HCT116 (cell line): ENCODE results near the gene MTA2. TPM values are rescaled to one million over a fixed set of nuclear protein-coding genes. Genes with fewer than 3 reads are reported as not detected.
A peak's percentile ranks its signal among the peaks of the same experiment; 100 is the strongest.

ENCODE experiments used
- ATAC-seq: fragments of 200-7000 bp; cut with Tn5 transposase; 2 replicates; pipeline ENCODE4 v1.9.1; 2020; ENCODE audit warnings: mild to moderate bottlenecking, moderate library complexity
- BruUV-seq: library from RNA; stranded (reverse); fragments of 400-500 nt; replicated peaks from 2 replicates; lab custom pipeline; 2021; lab: Mats Ljungman, UMichigan
- CTCF ChIA-PET: fragments of 300-600 bp; sonication (Branson Sonifier 250); formaldehyde crosslinking; loops from one replicate; lab custom pipeline; 2021; ENCODE audit warnings: antibody characterized with exemption; lab: Charles Lee
- POLR2A ChIA-PET: fragments of 300-600, 350-600 bp; sonication (Branson Sonifier 250); formaldehyde crosslinking; loops from one replicate; lab custom pipeline; 2021; ENCODE audit warnings: antibody characterized with exemption; lab: Charles Lee
- RAD21 ChIA-PET, 2 experiments: fragments of 300-600 bp; sonication (Branson Sonifier 250); formaldehyde crosslinking; loops; one replicate each; lab custom pipeline; 2023; ENCODE audit warnings: low total read pairs in 2 of 2; ENCODE audit not compliant: uncharacterized antibody in 2 of 2, unreplicated experiment in 2 of 2, low non-redundant PET in 1 of 2; lab: Charles Lee
- DNase-seq: peaks from one replicate; pipeline ENCODE4 v3.0.0-alpha.2; 2010; ENCODE audit warnings: low read depth, low spot score
- H2AFZ ChIP-seq: fragments of 200-600 bp; shearing (Covaris generic), sonication (generic); 2 replicates; pipeline ENCODE4 v1.6.1; 2017; ENCODE audit warnings: low read depth, mixed run types, mixed read lengths, antibody characterized with exemption, low read length; ENCODE audit not compliant: poor library complexity, severe bottlenecking
- H3K27ac ChIP-seq: 2 replicates; pipeline ENCODE4 v1.5.1; 2012; ENCODE audit warnings: low read depth, low read length
- H3K27me3 ChIP-seq: fragments of 200-600 bp; sonication (generic); 2 replicates; pipeline ENCODE4 v1.6.1; 2016; ENCODE audit warnings: mixed run types, low read length, mixed read lengths; ENCODE audit not compliant: insufficient read depth
- H3K36me3 ChIP-seq, 2 experiments: fragments of 200-500 bp in 1 of 2; fragments of 200-600 bp in 1 of 2; sonication (Bioruptor generic) in 1 of 2; sonication (generic) in 1 of 2; 2 replicates each; pipeline versions ENCODE4 v1.5.1 to v1.6.1; 2014 to 2016; ENCODE audit warnings: low read length in 2 of 2, inconsistent platforms in 1 of 2, mixed read lengths in 1 of 2, mixed run types in 1 of 2; ENCODE audit not compliant: insufficient read depth in 2 of 2, control insufficient read depth in 1 of 2
- H3K4me1 ChIP-seq, 2 experiments: fragments of 200-600 bp in 1 of 2; sonication (generic) in 1 of 2; 2 replicates each; pipeline versions ENCODE4 v1.5.1 to v1.6.1; 2012 to 2017; ENCODE audit warnings: low read length in 2 of 2, inconsistent platforms in 1 of 2, mild to moderate bottlenecking in 1 of 2, mixed read lengths in 1 of 2, mixed run types in 1 of 2, moderate library complexity in 1 of 2; ENCODE audit not compliant: insufficient read depth in 2 of 2, control insufficient read depth in 1 of 2
- H3K4me2 ChIP-seq: fragments of 200-600 bp; sonication (generic); 2 replicates; pipeline ENCODE4 v1.6.1; 2017; ENCODE audit warnings: mixed run types, low read length, mixed read lengths
- H3K4me3 ChIP-seq, 2 experiments: fragments of 200-600 bp in 1 of 2; sonication (generic) in 1 of 2; replicated peaks in 1 of 2; 2 replicates each; pipeline ENCODE4 v1.5.1; 2011 to 2016; ENCODE audit warnings: low read length in 2 of 2, control low read depth in 1 of 2, low read depth in 1 of 2, mild to moderate bottlenecking in 1 of 2, mixed read lengths in 1 of 2, mixed run types in 1 of 2
- H3K79me2 ChIP-seq: fragments of 200-600 bp; sonication (generic); 2 replicates; pipeline ENCODE4 v1.6.1; 2017; ENCODE audit warnings: mild to moderate bottlenecking, mixed run types, low read length, moderate library complexity, mixed read lengths; ENCODE audit not compliant: insufficient read depth
- H3K9ac ChIP-seq: fragments of 200-600 bp; sonication (generic); 2 replicates; pipeline ENCODE4 v1.6.1; 2016; ENCODE audit warnings: low read length, mixed read lengths
- H3K9me2 ChIP-seq: fragments of 200-600 bp; sonication (generic), shearing (Covaris generic); 2 replicates; pipeline ENCODE4 v1.6.1; 2017; ENCODE audit warnings: mixed run types, mild to moderate bottlenecking, moderate library complexity; ENCODE audit not compliant: insufficient read depth
- H3K9me3 ChIP-seq, 2 experiments: fragments of 200-500 bp in 1 of 2; fragments of 200-600 bp in 1 of 2; sonication (Bioruptor generic) in 1 of 2; sonication (generic) in 1 of 2; 2 replicates each; pipeline ENCODE4 v1.6.1; 2014 to 2017; ENCODE audit warnings: low read length in 2 of 2, mixed read lengths in 2 of 2, inconsistent platforms in 1 of 2, low read depth in 1 of 2, mild to moderate bottlenecking in 1 of 2, mixed run types in 1 of 2, moderate library complexity in 1 of 2; ENCODE audit not compliant: control insufficient read depth in 1 of 2, insufficient read depth in 1 of 2
- H4K20me1 ChIP-seq: fragments of 200-600 bp; sonication (generic), shearing (Covaris generic); 2 replicates; pipeline ENCODE4 v1.6.1; 2017; ENCODE audit warnings: mixed run types, mild to moderate bottlenecking, moderate library complexity; ENCODE audit not compliant: insufficient read depth
- CBX3 ChIP-seq: IDR thresholded peaks from 2 replicates; pipeline ENCODE4 v1.6.1; 2012; ENCODE audit warnings: low read depth
- CEBPB ChIP-seq: IDR thresholded peaks from 2 replicates; pipeline ENCODE4 v1.6.1; 2012; ENCODE audit warnings: low read depth
- EGR1 ChIP-seq: IDR thresholded peaks from 2 replicates; pipeline ENCODE4 v1.6.1; 2012; ENCODE audit warnings: low read depth
- ELF1 ChIP-seq: IDR thresholded peaks from 2 replicates; pipeline ENCODE4 v1.6.1; 2012; ENCODE audit warnings: low read depth, borderline replicate concordance
- EZH2 ChIP-seq: fragments of 200-600 bp; sonication (generic); IDR thresholded peaks from 2 replicates; pipeline ENCODE4 v1.6.1; 2017; ENCODE audit warnings: antibody characterized with exemption, mixed run types
- EZH2phosphoT487 ChIP-seq: fragments of 200-600 bp; IDR thresholded peaks from 2 replicates; pipeline ENCODE4 v1.6.1; 2018; ENCODE audit warnings: antibody characterized with exemption, borderline replicate concordance
- JUND ChIP-seq: IDR thresholded peaks from 2 replicates; pipeline ENCODE4 v1.6.1; 2012
- POLR2A ChIP-seq: IDR thresholded peaks from 2 replicates; pipeline ENCODE4 v1.7.0; 2011; ENCODE audit warnings: borderline replicate concordance; ENCODE audit not compliant: insufficient read depth, insufficient read length; ENCODE audit errors: extremely low read depth
- RAD21 ChIP-seq: IDR thresholded peaks from 2 replicates; pipeline ENCODE4 v1.6.1; 2012; ENCODE audit warnings: low read depth, mild to moderate bottlenecking
- SIN3A ChIP-seq: IDR thresholded peaks from 2 replicates; pipeline ENCODE4 v1.6.1; 2012; ENCODE audit warnings: low read depth
- SP1 ChIP-seq: IDR thresholded peaks from 2 replicates; pipeline ENCODE4 v1.6.1; 2012; ENCODE audit warnings: low read depth
- TCF7L2 ChIP-seq: IDR thresholded peaks from 2 replicates; pipeline ENCODE4 v1.7.0; 2011; ENCODE audit warnings: borderline replicate concordance, inconsistent platforms; ENCODE audit not compliant: insufficient read depth, insufficient read length; ENCODE audit errors: extremely low read depth
- ZFX ChIP-seq: fragments of 450-650 bp; IDR thresholded peaks from 2 replicates; pipeline ENCODE4 v1.6.1; 2017
- intact Hi-C: fragments of 100-400 bp; cut with micrococcal nuclease; formaldehyde crosslinking; loops from 2 replicates; pipeline ENCODE4 v1.10.0; 2022
- total RNA-seq: library from RNA; stranded (reverse); gene quantifications from one replicate; pipeline ENCODE4 v1.2.1, GENCODE V29; 2021; ENCODE audit not compliant: unreplicated experiment
- TF ChIP-seq, protein P1 (sequence below): IDR thresholded peaks from 2 replicates; pipeline ENCODE4 v1.6.1; 2011; ENCODE audit warnings: mild to moderate bottlenecking, low read length, moderate library complexity; ENCODE audit not compliant: insufficient replicate concordance; ENCODE audit errors: extremely low read depth
- TF ChIP-seq, protein P2 (sequence below): IDR thresholded peaks from 2 replicates; pipeline ENCODE4 v1.6.1; 2012
- TF ChIP-seq, protein P3 (sequence below): IDR thresholded peaks from 2 replicates; pipeline ENCODE4 v1.6.1; 2012; ENCODE audit warnings: low read depth
- TF ChIP-seq, protein P4 (sequence below): IDR thresholded peaks from 2 replicates; pipeline ENCODE4 v1.6.1; 2012
- TF ChIP-seq, protein P5 (sequence below), 3 experiments: fragments of 200-600 bp in 1 of 3; sonication (generic) in 1 of 3; IDR thresholded peaks in 2 of 3; conservative IDR thresholded peaks in 1 of 3; 2 replicates each; pipeline ENCODE4 v1.5.1; 2012 to 2017; ENCODE audit warnings: low read depth in 2 of 3, low read length in 2 of 3, antibody characterized with exemption in 1 of 3, borderline replicate concordance in 1 of 3, control low read depth in 1 of 3, mild to moderate bottlenecking in 1 of 3, mixed read lengths in 1 of 3, mixed run types in 1 of 3, moderate library complexity in 1 of 3; ENCODE audit not compliant: insufficient read depth in 1 of 3

MTA2 gene
- total RNA-seq, 1 experiment from 2014 or later: 98.9 TPM

- H3K27ac ChIP-seq: peak overlapping the region; percentile 99
- ChIA-PET RAD21 (interaction anchor here in 1 of 2 experiments (1.5 kb wide), 1 partner anchor 9 kb away, joined by 4 read pairs; no protein-coding TSS in a partner anchor), POLR2A (interaction anchor here (0.9 to 4.5 kb wide), 11 partner anchors 9 to 240 kb away, joined by 3 to 40 read pairs (median 5); partner anchors contain the start of genes C11orf98, CSKMT, EEF1G and HNRNPUL2), CTCF (interaction anchor here (1.0 to 1.7 kb wide), 4 partner anchors 9 to 20 kb away, joined by 4 to 14 read pairs (median 8); partner anchors contain the start of gene TUT1)
- peak overlapping the region; percentile 88 for H3K4me2 ChIP-seq
- ATAC-seq: no peak
- H3K4me3 ChIP-seq: peak overlapping the region; percentile 92 to 94
- H3K79me2 ChIP-seq: peaks cover 52% of the 10 kb centered on the region
- peaks cover 22 to 30% of the 10 kb centered on the region in 2 experiments; a peak in 3 of 4 replicates for H3K36me3 ChIP-seq
- peak overlapping the region; percentile 99 for H3K9ac ChIP-seq
- H3K4me1 ChIP-seq: peaks cover 13 to 44% of the 10 kb centered on the region in 2 experiments
- BruUV-seq: no TSS peak
- TF ChIP-seq CEBPB (no peak), POLR2A (no peak), SP1 (no peak), CBX3 (no peak), RAD21 (no peak), TCF7L2 (no peak), ELF1 (no peak), EZH2 (no peak), EGR1 (no peak), JUND (no peak), ZFX (no peak), SIN3A (no peak), EZH2phosphoT487 (no peak)
- TF ChIP-seq, protein P1, sequence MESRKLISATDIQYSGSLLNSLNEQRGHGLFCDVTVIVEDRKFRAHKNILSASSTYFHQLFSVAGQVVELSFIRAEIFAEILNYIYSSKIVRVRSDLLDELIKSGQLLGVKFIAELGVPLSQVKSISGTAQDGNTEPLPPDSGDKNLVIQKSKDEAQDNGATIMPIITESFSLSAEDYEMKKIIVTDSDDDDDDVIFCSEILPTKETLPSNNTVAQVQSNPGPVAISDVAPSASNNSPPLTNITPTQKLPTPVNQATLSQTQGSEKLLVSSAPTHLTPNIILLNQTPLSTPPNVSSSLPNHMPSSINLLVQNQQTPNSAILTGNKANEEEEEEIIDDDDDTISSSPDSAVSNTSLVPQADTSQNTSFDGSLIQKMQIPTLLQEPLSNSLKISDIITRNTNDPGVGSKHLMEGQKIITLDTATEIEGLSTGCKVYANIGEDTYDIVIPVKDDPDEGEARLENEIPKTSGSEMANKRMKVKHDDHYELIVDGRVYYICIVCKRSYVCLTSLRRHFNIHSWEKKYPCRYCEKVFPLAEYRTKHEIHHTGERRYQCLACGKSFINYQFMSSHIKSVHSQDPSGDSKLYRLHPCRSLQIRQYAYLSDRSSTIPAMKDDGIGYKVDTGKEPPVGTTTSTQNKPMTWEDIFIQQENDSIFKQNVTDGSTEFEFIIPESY: no peak
- TF ChIP-seq, protein P2, sequence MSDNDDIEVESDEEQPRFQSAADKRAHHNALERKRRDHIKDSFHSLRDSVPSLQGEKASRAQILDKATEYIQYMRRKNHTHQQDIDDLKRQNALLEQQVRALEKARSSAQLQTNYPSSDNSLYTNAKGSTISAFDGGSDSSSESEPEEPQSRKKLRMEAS: no peak
- TF ChIP-seq, protein P3, sequence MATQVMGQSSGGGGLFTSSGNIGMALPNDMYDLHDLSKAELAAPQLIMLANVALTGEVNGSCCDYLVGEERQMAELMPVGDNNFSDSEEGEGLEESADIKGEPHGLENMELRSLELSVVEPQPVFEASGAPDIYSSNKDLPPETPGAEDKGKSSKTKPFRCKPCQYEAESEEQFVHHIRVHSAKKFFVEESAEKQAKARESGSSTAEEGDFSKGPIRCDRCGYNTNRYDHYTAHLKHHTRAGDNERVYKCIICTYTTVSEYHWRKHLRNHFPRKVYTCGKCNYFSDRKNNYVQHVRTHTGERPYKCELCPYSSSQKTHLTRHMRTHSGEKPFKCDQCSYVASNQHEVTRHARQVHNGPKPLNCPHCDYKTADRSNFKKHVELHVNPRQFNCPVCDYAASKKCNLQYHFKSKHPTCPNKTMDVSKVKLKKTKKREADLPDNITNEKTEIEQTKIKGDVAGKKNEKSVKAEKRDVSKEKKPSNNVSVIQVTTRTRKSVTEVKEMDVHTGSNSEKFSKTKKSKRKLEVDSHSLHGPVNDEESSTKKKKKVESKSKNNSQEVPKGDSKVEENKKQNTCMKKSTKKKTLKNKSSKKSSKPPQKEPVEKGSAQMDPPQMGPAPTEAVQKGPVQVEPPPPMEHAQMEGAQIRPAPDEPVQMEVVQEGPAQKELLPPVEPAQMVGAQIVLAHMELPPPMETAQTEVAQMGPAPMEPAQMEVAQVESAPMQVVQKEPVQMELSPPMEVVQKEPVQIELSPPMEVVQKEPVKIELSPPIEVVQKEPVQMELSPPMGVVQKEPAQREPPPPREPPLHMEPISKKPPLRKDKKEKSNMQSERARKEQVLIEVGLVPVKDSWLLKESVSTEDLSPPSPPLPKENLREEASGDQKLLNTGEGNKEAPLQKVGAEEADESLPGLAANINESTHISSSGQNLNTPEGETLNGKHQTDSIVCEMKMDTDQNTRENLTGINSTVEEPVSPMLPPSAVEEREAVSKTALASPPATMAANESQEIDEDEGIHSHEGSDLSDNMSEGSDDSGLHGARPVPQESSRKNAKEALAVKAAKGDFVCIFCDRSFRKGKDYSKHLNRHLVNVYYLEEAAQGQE: no peak
- TF ChIP-seq, protein P4, sequence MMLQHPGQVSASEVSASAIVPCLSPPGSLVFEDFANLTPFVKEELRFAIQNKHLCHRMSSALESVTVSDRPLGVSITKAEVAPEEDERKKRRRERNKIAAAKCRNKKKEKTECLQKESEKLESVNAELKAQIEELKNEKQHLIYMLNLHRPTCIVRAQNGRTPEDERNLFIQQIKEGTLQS: no peak
- TF ChIP-seq, protein P5, sequence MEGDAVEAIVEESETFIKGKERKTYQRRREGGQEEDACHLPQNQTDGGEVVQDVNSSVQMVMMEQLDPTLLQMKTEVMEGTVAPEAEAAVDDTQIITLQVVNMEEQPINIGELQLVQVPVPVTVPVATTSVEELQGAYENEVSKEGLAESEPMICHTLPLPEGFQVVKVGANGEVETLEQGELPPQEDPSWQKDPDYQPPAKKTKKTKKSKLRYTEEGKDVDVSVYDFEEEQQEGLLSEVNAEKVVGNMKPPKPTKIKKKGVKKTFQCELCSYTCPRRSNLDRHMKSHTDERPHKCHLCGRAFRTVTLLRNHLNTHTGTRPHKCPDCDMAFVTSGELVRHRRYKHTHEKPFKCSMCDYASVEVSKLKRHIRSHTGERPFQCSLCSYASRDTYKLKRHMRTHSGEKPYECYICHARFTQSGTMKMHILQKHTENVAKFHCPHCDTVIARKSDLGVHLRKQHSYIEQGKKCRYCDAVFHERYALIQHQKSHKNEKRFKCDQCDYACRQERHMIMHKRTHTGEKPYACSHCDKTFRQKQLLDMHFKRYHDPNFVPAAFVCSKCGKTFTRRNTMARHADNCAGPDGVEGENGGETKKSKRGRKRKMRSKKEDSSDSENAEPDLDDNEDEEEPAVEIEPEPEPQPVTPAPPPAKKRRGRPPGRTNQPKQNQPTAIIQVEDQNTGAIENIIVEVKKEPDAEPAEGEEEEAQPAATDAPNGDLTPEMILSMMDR (IDR thresholded peaks at IDR 0.05 in 2 of 3, conservative IDR thresholded peaks at IDR 0.05 in 1 of 3; ENCODE audit: borderline replicate concordance in 1 of 3, insufficient read depth in 1 of 3, low read depth in 2 of 3, low read length in 2 of 3): no peak
- no peak overlapping the region for H2AFZ ChIP-seq
- H3K9me3 ChIP-seq: no peaks in the 10 kb centered on the region
- H3K27me3 ChIP-seq: no peaks in the 10 kb centered on the region
- no peaks in the 10 kb centered on the region for H4K20me1 ChIP-seq
- no peak for DNase-seq
- H3K9me2 ChIP-seq: no peaks in the 10 kb centered on the region
- intact Hi-C loops: loop anchor here (1.0 kb wide), 1 partner anchor 10 kb away; the partner anchor contains the start of gene TUT1
These were observed 618 bp downstream of the MTA2 start for GRCh38 chr11:62601122-62601371.
